Measurements from ENCODE around the gene LENG9. TPM values are rescaled to one million over a fixed set of nuclear protein-coding genes. Genes with fewer than 3 reads are reported as not detected.

Gene LENG9
- total and polyA plus RNA-seq, 2 experiments from 2014 or later, result 0.59 to 7.9 TPM

DNA sequence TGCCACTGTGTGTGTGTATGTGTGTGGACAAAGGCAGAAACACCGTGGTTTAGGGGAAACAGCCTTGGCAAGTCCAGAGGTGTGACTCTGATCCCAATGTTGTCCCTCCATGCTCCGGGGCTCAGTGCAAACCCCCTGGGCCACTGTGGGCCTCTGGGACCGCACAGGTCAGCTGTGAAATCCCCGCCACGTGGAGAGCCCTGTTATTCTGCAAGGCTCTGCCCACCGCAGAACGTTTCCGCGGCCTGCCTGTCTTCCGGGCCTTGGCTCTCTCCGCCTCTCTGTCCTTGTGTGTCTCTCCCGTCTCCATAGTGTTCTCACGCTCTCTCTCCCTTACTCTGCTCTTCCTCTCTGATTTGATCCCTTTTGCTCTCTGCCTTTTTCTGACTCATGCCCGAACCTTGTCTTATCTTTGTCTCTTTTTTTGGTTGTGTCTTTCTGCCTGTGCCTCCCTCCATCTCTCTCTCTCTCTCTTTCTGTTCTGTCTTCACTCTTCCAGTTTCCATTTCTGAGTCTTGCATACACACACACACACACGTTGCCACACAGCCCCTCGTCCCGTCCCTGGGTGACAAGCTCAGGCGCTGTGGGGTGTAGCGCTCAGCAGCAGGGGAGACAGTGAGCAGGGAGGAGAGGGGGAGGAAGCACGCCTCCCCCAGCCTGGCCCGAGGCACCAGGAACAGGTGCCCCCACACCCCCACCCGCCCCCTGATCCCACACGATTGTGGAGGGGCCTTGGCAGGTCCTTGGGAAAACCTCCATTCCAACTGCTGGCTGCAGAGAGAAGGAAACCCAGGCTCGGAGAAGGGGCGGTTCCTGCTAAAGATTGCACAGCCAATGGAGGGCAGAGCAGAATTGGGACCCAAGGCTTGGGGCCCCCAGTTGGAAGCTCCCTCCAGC, 45.3 kb downstream of the LENG9 start:
- H3K27ac ChIP-seq, result no peak overlapping the region
- no peak for TF ChIP-seq EZH2 (IDR thresholded peaks at IDR 0.05; ENCODE audit: borderline replicate concordance)
- no peak for TF ChIP-seq CTCF (IDR thresholded peaks at IDR 0.05; ENCODE audit: poor library complexity)
- no peak for TF ChIP-seq EZH2phosphoT487 (IDR thresholded peaks at IDR 0.05; ENCODE audit: low read depth, severe bottlenecking, unreplicated experiment)
- no peak overlapping the region for H2AFZ ChIP-seq
- no peak overlapping the region for H3K4me3 ChIP-seq
- H3K4me2 ChIP-seq, result peak overlapping the region; percentile 20
- 44% methylated on average over 22 of the region's 25 CpGs for WGBS (ENCODE audit: low lambda C conversion rate, missing lambda C conversion rate)
- no peaks in the 10 kb centered on the region for H3K79me2 ChIP-seq
- no peak for DNase-seq (ENCODE audit: low spot score)
- no peaks in the 10 kb centered on the region for H4K20me1 ChIP-seq (ENCODE audit: insufficient read depth, poor library complexity, severe bottlenecking)
- H3K9me2 ChIP-seq (replicated peaks; ENCODE audit: insufficient read depth), result no peaks in the 10 kb centered on the region
- peaks cover 43% of the 10 kb centered on the region for H3K27me3 ChIP-seq
- H3K9me3 ChIP-seq (ENCODE audit: low read depth), result no peaks in the 10 kb centered on the region
- peaks cover 10% of the 10 kb centered on the region for H3K4me1 ChIP-seq (ENCODE audit: insufficient read depth)
- no peaks in the 10 kb centered on the region for H3K36me3 ChIP-seq (replicated peaks; ENCODE audit: insufficient read depth, low read depth)

- WGBS (ENCODE audit: low lambda C conversion rate, missing lambda C conversion rate), result 78% methylated on average over 36 of the region's 44 CpGs
- TF ChIP-seq EZH2phosphoT487 (IDR thresholded peaks at IDR 0.05; ENCODE audit: low read depth, severe bottlenecking, unreplicated experiment), result no peak
- TF ChIP-seq EZH2 (IDR thresholded peaks at IDR 0.05; ENCODE audit: borderline replicate concordance), result no peak
- no peak for TF ChIP-seq CTCF (IDR thresholded peaks at IDR 0.05; ENCODE audit: poor library complexity)
- Histone ChIP-seq H3K79me2 (no peaks in the 10 kb centered on the region), H4K20me1 (ENCODE audit: insufficient read depth, poor library complexity, severe bottlenecking) (no peaks in the 10 kb centered on the region), H3K9me3 (ENCODE audit: low read depth) (no peaks in the 10 kb centered on the region), H3K4me3 (no peak overlapping the region), H3K36me3 (replicated peaks; ENCODE audit: insufficient read depth, low read depth) (no peaks in the 10 kb centered on the region), H3K4me2 (no peak overlapping the region), H2AFZ (no peak overlapping the region), H3K27me3 (peaks cover 37% of the 10 kb centered on the region), H3K27ac (no peak overlapping the region), H3K4me1 (ENCODE audit: insufficient read depth) (peaks cover 10% of the 10 kb centered on the region), H3K9me2 (replicated peaks; ENCODE audit: insufficient read depth) (no peaks in the 10 kb centered on the region)
- no peak for DNase-seq (ENCODE audit: low spot score)
Observed at GRCh38 chr19:54416695-54417491, 46.7 kb downstream of the LENG9 start.

DNA sequence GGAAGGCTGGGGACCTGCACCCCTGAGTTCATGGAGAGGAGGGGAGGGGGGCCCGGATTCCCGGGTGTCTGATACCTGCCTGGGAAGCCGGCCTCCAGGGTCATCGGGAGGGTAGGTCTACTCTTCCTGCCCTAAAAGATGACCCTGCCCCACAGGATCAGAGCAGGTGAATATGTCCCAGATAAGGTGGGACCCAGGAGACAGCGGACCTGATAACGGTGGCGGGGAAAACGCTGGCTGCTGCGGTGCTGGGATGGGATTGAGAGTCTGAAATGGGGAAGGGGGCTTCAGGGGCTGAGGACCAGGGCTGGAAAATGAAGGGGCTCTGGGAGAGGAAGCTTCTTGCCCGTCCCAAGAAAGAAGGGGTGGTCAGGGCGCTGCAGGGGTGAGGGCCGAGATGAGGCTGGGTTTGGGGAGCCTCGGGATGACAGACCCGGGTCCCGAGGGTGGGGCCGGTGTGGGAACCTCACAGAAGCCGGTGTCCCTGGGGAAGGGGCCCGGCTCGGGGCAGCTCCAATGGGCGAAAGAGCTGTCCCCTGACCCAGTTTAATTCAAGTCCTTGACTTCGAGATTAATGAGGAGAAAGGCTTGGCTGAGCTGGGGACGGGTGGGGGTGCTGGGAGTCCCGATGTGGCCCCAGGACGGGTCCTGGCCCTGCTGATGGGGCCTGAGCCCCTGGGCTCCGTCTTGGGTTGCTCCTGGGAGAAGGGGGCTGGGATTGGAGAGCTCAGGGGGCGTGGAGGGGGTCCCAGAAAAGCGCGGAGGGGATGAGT, 47.5 kb downstream of the LENG9 start:
- H3K27ac ChIP-seq, result no peak overlapping the region
- no peak overlapping the region for H3K4me3 ChIP-seq

More for the DNA sequence above, 47.5 kb downstream of the LENG9 start:
- no peak for DNase-seq (ENCODE audit: low spot score)
- Histone ChIP-seq H3K9me2 (replicated peaks; ENCODE audit: insufficient read depth) (no peaks in the 10 kb centered on the region), H3K36me3 (replicated peaks; ENCODE audit: insufficient read depth, low read depth) (no peaks in the 10 kb centered on the region), H2AFZ (no peak overlapping the region), H3K79me2 (no peaks in the 10 kb centered on the region), H3K4me1 (ENCODE audit: insufficient read depth) (peaks cover 10% of the 10 kb centered on the region), H3K27me3 (peaks cover 29% of the 10 kb centered on the region), H3K4me2 (peak overlapping the region; percentile 53), H4K20me1 (ENCODE audit: insufficient read depth, poor library complexity, severe bottlenecking) (no peaks in the 10 kb centered on the region), H3K9me3 (ENCODE audit: low read depth) (no peaks in the 10 kb centered on the region)
- no peak for TF ChIP-seq EZH2phosphoT487 (IDR thresholded peaks at IDR 0.05; ENCODE audit: low read depth, severe bottlenecking, unreplicated experiment)
- TF ChIP-seq CTCF (IDR thresholded peaks at IDR 0.05; ENCODE audit: poor library complexity), result no peak
- TF ChIP-seq EZH2 (IDR thresholded peaks at IDR 0.05; ENCODE audit: borderline replicate concordance), result no peak
- 29% methylated on average over 25 of the region's 28 CpGs for WGBS (ENCODE audit: low lambda C conversion rate, missing lambda C conversion rate)

Data from hepatocyte (in vitro differentiated cells).